Stimulated activated naive B cell treated with anti-CD40 and anti-IgM and Interleukin-4, amounts not matched to agents 10 μg/mL and 1 μg/mL and 100 μg/mL, for 72 hours (primary cell): ENCODE data around the gene HUNK.
"Not testable (repeated sequence)": the region's sequence is repeated elsewhere in the genome, so short reads cannot be mapped to it uniquely, and the experiment has no call there.

ENCODE experiments used
- ATAC-seq, 2 donors: fragments of 150-1000 bp; cut with Tn5 transposase; replicated peaks; 2 replicates each; pipeline ENCODE4 v1.10.0; 2021; ENCODE audit warnings: moderate library complexity in 1 of 2
- DNase-seq: peaks from one replicate; pipeline ENCODE4 v3.0.0; 2021
- H3K27ac Mint-ChIP-seq: one replicate; pipeline ENCODE4 v1.8.0; 2022; ENCODE audit warnings: mild to moderate bottlenecking, mixed read lengths
- H3K27me3 Mint-ChIP-seq, 2 donors: one replicate each; pipeline ENCODE4 v1.8.0; 2022; ENCODE audit warnings: mixed read lengths in 2 of 2
- H3K36me3 Mint-ChIP-seq, 2 donors: one replicate each; pipeline ENCODE4 v1.8.0; 2022; ENCODE audit warnings: mixed read lengths in 2 of 2, mild to moderate bottlenecking in 1 of 2
- H3K4me1 Mint-ChIP-seq, 2 donors: one replicate each; pipeline ENCODE4 v1.8.0; 2022; ENCODE audit warnings: mixed read lengths in 2 of 2, mild to moderate bottlenecking in 1 of 2
- H3K4me3 Mint-ChIP-seq, 2 donors: one replicate each; pipeline ENCODE4 v1.8.0; 2022; ENCODE audit warnings: mild to moderate bottlenecking in 2 of 2, mixed read lengths in 2 of 2, moderate library complexity in 1 of 2
- H3K9me3 Mint-ChIP-seq, 2 donors: one replicate each; pipeline ENCODE4 v1.8.0; 2022; ENCODE audit warnings: mixed read lengths in 2 of 2, mild to moderate bottlenecking in 1 of 2

The HUNK gene

GRCh38 chr21:32018381-32018780, 145.6 kb downstream of the HUNK start:
- Mint-ChIP-seq H3K4me1 (no peaks in the 10 kb centered on the region), H3K27ac (no peak overlapping the region), H3K9me3 (no peaks in the 10 kb centered on the region), H3K4me3 (no peak overlapping the region), H3K27me3 (no peaks in the 10 kb centered on the region), H3K36me3 (no peaks in the 10 kb centered on the region)
- no peak for DNase-seq
- no peak for ATAC-seq

- Mint-ChIP-seq H3K4me1 (no peaks in the 10 kb centered on the region), H3K36me3 (no peaks in the 10 kb centered on the region), H3K4me3 (no peak overlapping the region), H3K9me3 (no peaks in the 10 kb centered on the region), H3K27me3 (no peaks in the 10 kb centered on the region), H3K27ac (no peak overlapping the region)
- ATAC-seq = no peak
- no peak for DNase-seq
These were observed 147.7 kb downstream of the HUNK start for GRCh38 chr21:32020564-32020963.

- DNase-seq (no peak), ATAC-seq (no peak)
- H3K36me3 Mint-ChIP-seq = no peaks in the 10 kb centered on the region
- H3K27me3 Mint-ChIP-seq = no peaks in the 10 kb centered on the region
- H3K9me3 Mint-ChIP-seq = no peaks in the 10 kb centered on the region
- H3K4me1 Mint-ChIP-seq = no peaks in the 10 kb centered on the region
- no peak overlapping the region for H3K27ac Mint-ChIP-seq
- H3K4me3 Mint-ChIP-seq = no peak overlapping the region
These were observed 148.6 kb downstream of the HUNK start for GRCh38 chr21:32021319-32021994.

GRCh38 chr21:32022146-32022545, 149.3 kb downstream of the HUNK start:
- Mint-ChIP-seq H3K4me1 (no peaks in the 10 kb centered on the region), H3K9me3 (no peaks in the 10 kb centered on the region), H3K36me3 (no peaks in the 10 kb centered on the region), H3K4me3 (no peak overlapping the region), H3K27me3 (no peaks in the 10 kb centered on the region), H3K27ac (no peak overlapping the region)
- ATAC-seq (no peak), DNase-seq (no peak)

- ATAC-seq = no peak
- no peaks in the 10 kb centered on the region for H3K36me3 Mint-ChIP-seq
- H3K4me3 Mint-ChIP-seq = no peak overlapping the region
- no peaks in the 10 kb centered on the region for H3K4me1 Mint-ChIP-seq
- H3K9me3 Mint-ChIP-seq = peaks cover 6 to 8% of the 10 kb centered on the region in 2 donors
- no peak for DNase-seq
- peaks cover 0 to 5% of the 10 kb centered on the region in 2 donors for H3K27me3 Mint-ChIP-seq
- H3K27ac Mint-ChIP-seq = no peak overlapping the region
These were observed 157.4 kb downstream of the HUNK start for GRCh38 chr21:32030146-32030652.

GRCh38 chr21:32034850-32035249, 162.0 kb downstream of the HUNK start:
- ATAC-seq (no peak), DNase-seq (no peak)
- H3K27me3 Mint-ChIP-seq = peaks cover 4 to 11% of the 10 kb centered on the region in 2 donors
- H3K9me3 Mint-ChIP-seq = peaks cover 8 to 10% of the 10 kb centered on the region in 2 donors
- H3K4me3 Mint-ChIP-seq = no peak overlapping the region
- H3K36me3 Mint-ChIP-seq = no peaks in the 10 kb centered on the region
- H3K27ac Mint-ChIP-seq = no peak overlapping the region
- H3K4me1 Mint-ChIP-seq = no peaks in the 10 kb centered on the region

- DNase-seq = no peak
- peaks cover 1 to 3% of the 10 kb centered on the region in 2 donors for H3K9me3 Mint-ChIP-seq
- no peak overlapping the region for H3K4me3 Mint-ChIP-seq
- no peaks in the 10 kb centered on the region for H3K4me1 Mint-ChIP-seq
- no peak for ATAC-seq
- no peak overlapping the region for H3K27ac Mint-ChIP-seq
- H3K27me3 Mint-ChIP-seq = peaks cover 12 to 16% of the 10 kb centered on the region in 2 donors
- H3K36me3 Mint-ChIP-seq = no peaks in the 10 kb centered on the region
These were observed 162.8 kb downstream of the HUNK start for GRCh38 chr21:32035617-32036016.

- ATAC-seq (no peak), DNase-seq (no peak)
- H3K36me3 Mint-ChIP-seq = no peaks in the 10 kb centered on the region
- H3K27me3 Mint-ChIP-seq = peaks cover 17 to 20% of the 10 kb centered on the region in 2 donors
- H3K27ac Mint-ChIP-seq = no peak overlapping the region
- no peaks in the 10 kb centered on the region for H3K4me1 Mint-ChIP-seq
- H3K4me3 Mint-ChIP-seq = no peak overlapping the region
- H3K9me3 Mint-ChIP-seq = peaks cover 6 to 10% of the 10 kb centered on the region in 2 donors
These were observed 163.9 kb downstream of the HUNK start for GRCh38 chr21:32036756-32037155.

GRCh38 chr21:32038751-32039150, 165.9 kb downstream of the HUNK start:
- not testable (repeated sequence) for H3K36me3 Mint-ChIP-seq, ATAC-seq, DNase-seq, H3K4me3 Mint-ChIP-seq, H3K27ac Mint-ChIP-seq, H3K4me1 Mint-ChIP-seq
- Mint-ChIP-seq H3K27me3 (peaks cover 17 to 20% of the 10 kb centered on the region in 2 donors), H3K9me3 (peaks cover 15 to 20% of the 10 kb centered on the region in 2 donors)

GRCh38 chr21:32043458-32043857, 170.6 kb downstream of the HUNK start:
- Mint-ChIP-seq H3K36me3 (no peaks in the 10 kb centered on the region), H3K4me3 (no peak overlapping the region)

GRCh38 chr21:32044205-32045180, 171.7 kb downstream of the HUNK start:
- H3K36me3 Mint-ChIP-seq = no peaks in the 10 kb centered on the region
- no peaks in the 10 kb centered on the region for H3K4me1 Mint-ChIP-seq
- H3K27ac Mint-ChIP-seq = no peak overlapping the region
- ATAC-seq (no peak), DNase-seq (no peak)
- peaks cover 13 to 17% of the 10 kb centered on the region in 2 donors for H3K9me3 Mint-ChIP-seq
- peaks cover 9 to 16% of the 10 kb centered on the region in 2 donors for H3K27me3 Mint-ChIP-seq
- no peak overlapping the region for H3K4me3 Mint-ChIP-seq

More at GRCh38 chr21:32043458-32043857, 170.6 kb downstream of the HUNK start:
- ATAC-seq (no peak), DNase-seq (no peak)
- Mint-ChIP-seq H3K4me1 (no peaks in the 10 kb centered on the region), H3K27me3 (peaks cover 9 to 17% of the 10 kb centered on the region in 2 donors), H3K27ac (no peak overlapping the region), H3K9me3 (peaks cover 13 to 17% of the 10 kb centered on the region in 2 donors)

GRCh38 chr21:32046191-32046590, 173.4 kb downstream of the HUNK start:
- H3K36me3 Mint-ChIP-seq = no peaks in the 10 kb centered on the region
- ATAC-seq (no peak), DNase-seq (no peak)
- peaks cover 11 to 13% of the 10 kb centered on the region in 2 donors for H3K9me3 Mint-ChIP-seq
- H3K27ac Mint-ChIP-seq = no peak overlapping the region
- no peaks in the 10 kb centered on the region for H3K4me1 Mint-ChIP-seq
- H3K27me3 Mint-ChIP-seq = peaks cover 0 to 4% of the 10 kb centered on the region in 2 donors
- H3K4me3 Mint-ChIP-seq = no peak overlapping the region

- Mint-ChIP-seq H3K9me3 (peaks cover 13 to 19% of the 10 kb centered on the region in 2 donors), H3K4me1 (no peaks in the 10 kb centered on the region), H3K4me3 (no peak overlapping the region), H3K27ac (no peak overlapping the region), H3K36me3 (no peaks in the 10 kb centered on the region), H3K27me3 (peaks cover 0 to 4% of the 10 kb centered on the region in 2 donors)
- no peak for ATAC-seq
- no peak for DNase-seq
These were observed 175.5 kb downstream of the HUNK start for GRCh38 chr21:32048353-32048752.
